Ovary (tissue), 9 donors: Measurements from ENCODE around the gene ANKRD23. TPM values are rescaled to one million over a fixed set of nuclear protein-coding genes. Genes with fewer than 3 reads are reported as not detected.

Experiments
- DNase-seq, 5 donors: peaks; one replicate each; pipeline ENCODE4 v3.0.0-alpha.2; 2019 to 2020
- H3K27ac ChIP-seq, 2 donors: fragments of 200-600 bp; one replicate each; pipeline versions ENCODE4 v1.5.1 to v1.8.0; 2019 to 2022
- H3K27me3 ChIP-seq: fragments of 200-600 bp; one replicate; pipeline ENCODE4 v1.8.0; 2022
- H3K36me3 ChIP-seq: fragments of 200-600 bp; sonication (generic); one replicate; pipeline ENCODE4 v1.5.1; 2019
- H3K4me1 ChIP-seq: one replicate; pipeline ENCODE4 v1.8.1; 2013; ENCODE audit warnings: mild to moderate bottlenecking, moderate library complexity; ENCODE audit not compliant: insufficient read depth
- H3K4me3 ChIP-seq: fragments of 200-600 bp; sonication (generic); one replicate; pipeline ENCODE4 v1.5.1; 2017
- H3K9me3 ChIP-seq, 2 donors: fragments of 200-600 bp in 1 of 2; sonication (generic) in 1 of 2; one replicate each; pipeline versions ENCODE4 v1.5.1 to v1.8.1; 2013 to 2019; ENCODE audit warnings: mild to moderate bottlenecking in 1 of 2, moderate library complexity in 1 of 2
- EP300 ChIP-seq: sonication (generic); formaldehyde crosslinking; IDR thresholded peaks from one replicate; pipeline ENCODE4 v1.6.1; 2017; ENCODE audit warnings: antibody characterized with exemption
- POLR2A ChIP-seq: fragments of 450-650 bp; IDR thresholded peaks from one replicate; pipeline ENCODE4 v1.6.1; 2017; ENCODE audit warnings: antibody characterized with exemption, mild to moderate bottlenecking, moderate library complexity
- WGBS, 3 donors: extraction: QIAGEN DNeasy Blood & Tissue Kit in 1 of 3; methylation state at CpG; one replicate each; pipeline versions ENCODE4 v1.1.5 to v1.1.7; 2013 to 2017; 5-methylcytosine and 5-hydroxymethylcytosine counted together
- intact Hi-C, 4 donors: fragments of 100-400 bp; cut with DNase I; formaldehyde crosslinking; loops; one replicate each; pipeline versions ENCODE4 v1.11.0 to v1.15.1; 2022 to 2023
- microRNA counts: library from miRNA; unstranded; fragments of <30 nt; microRNA quantifications from one replicate; lab custom pipeline; 2016
- microRNA-seq, 3 donors: library from miRNA; unstranded; fragments of <30 nt; microRNA quantifications; one replicate each; pipeline versions ENCODE4 to v1.2.0, GENCODE V29; 2019 to 2020
- polyA plus RNA-seq, 2 donors: library from polyadenylated mRNA; stranded (reverse); fragments of 200-250 nt in 1 of 2; fragments of 350-450 nt in 1 of 2; fragmentation: Illumina TruSeq in 1 of 2; extraction: RNeasy Lipid Tissue Mini Kit (QIAGEN cat#74804) in 1 of 2; gene quantifications; one replicate each; pipeline ENCODE4 v1.2.3, GENCODE V29; 2013 to 2014
- small RNA-seq: library from RNA; depleted of rRNA; stranded (forward); fragments of <200 nt; gene quantifications from one replicate; pipeline ENCODE3, GENCODE V24; 2016
- total RNA-seq, 7 donors: library from RNA; depleted of rRNA in 2 of 7; stranded (reverse); fragments of >200 nt in 2 of 7; fragmentation: NEBNext Ultra II Directional in 3 of 7; extraction: Animal tissue kit (Norgen Biotek cat#: 25700) in 3 of 7; gene quantifications; one replicate each; pipeline versions ENCODE4 v1.1.0 to v1.2.4, GENCODE V29; 2016 to 2023
- TF ChIP-seq, protein P1 (sequence below), 3 donors: fragments of 450-650 bp in 2 of 3; fragments of 200-600 bp in 1 of 3; IDR thresholded peaks; one replicate each; pipeline versions ENCODE4 v1.5.1 to v1.8.0; 2016 to 2022; ENCODE audit warnings: antibody characterized with exemption in 3 of 3, mild to moderate bottlenecking in 1 of 3
- donor health status: DM: no; HTN: no; CAD: no; lungs with moderate emphysema.
- donor health status: DM: no; HTN: no; CAD: no.
- donor health status: Bipolar disorder and iron deficiency.
- donor health status: DM: yes; HTN: yes; CAD: no.
- donor health status: DM: no; HTN: no; CAD: no.
- donor health status: DM: yes; HTN: yes; CAD: no.

ANKRD23 gene
- total and polyA plus RNA-seq, 9 donors = 1.4 to 14.1 (median 8.4) TPM

DNA sequence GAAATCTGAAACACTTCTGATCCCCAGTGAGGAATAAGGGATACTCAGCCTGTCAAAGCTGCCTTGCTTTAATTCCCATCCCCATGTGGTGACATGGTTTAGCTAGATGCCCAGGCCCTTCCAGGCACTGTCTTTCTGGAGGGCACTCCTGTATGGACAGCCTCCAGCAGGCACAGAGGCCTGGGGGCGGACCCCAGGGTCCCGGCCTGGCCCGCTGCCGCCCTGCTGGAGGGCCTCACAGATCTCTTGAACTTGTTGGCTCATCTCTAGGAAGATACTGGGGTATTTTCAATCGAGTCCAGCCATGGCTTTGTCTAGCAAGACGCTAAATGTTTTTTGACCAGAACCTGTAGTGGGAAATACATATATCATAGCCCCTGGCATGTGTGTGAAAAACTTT, 48.7 kb downstream of the ANKRD23 start:
- no peaks in the 10 kb centered on the region for H3K27me3 ChIP-seq
- H3K4me3 ChIP-seq = no peak overlapping the region
- DNase-seq = no peak
- 94 to 96% (median 96%) methylated on average over 6 of the region's 6 CpGs for WGBS, 3 donors
- no peaks in the 10 kb centered on the region for H3K9me3 ChIP-seq
- no peaks in the 10 kb centered on the region for H3K4me1 ChIP-seq
- TF ChIP-seq EP300 = no peak
- TF ChIP-seq, protein P1, sequence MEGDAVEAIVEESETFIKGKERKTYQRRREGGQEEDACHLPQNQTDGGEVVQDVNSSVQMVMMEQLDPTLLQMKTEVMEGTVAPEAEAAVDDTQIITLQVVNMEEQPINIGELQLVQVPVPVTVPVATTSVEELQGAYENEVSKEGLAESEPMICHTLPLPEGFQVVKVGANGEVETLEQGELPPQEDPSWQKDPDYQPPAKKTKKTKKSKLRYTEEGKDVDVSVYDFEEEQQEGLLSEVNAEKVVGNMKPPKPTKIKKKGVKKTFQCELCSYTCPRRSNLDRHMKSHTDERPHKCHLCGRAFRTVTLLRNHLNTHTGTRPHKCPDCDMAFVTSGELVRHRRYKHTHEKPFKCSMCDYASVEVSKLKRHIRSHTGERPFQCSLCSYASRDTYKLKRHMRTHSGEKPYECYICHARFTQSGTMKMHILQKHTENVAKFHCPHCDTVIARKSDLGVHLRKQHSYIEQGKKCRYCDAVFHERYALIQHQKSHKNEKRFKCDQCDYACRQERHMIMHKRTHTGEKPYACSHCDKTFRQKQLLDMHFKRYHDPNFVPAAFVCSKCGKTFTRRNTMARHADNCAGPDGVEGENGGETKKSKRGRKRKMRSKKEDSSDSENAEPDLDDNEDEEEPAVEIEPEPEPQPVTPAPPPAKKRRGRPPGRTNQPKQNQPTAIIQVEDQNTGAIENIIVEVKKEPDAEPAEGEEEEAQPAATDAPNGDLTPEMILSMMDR (IDR thresholded peaks at IDR 0.05) = no peak
- no peak for TF ChIP-seq POLR2A
- H3K36me3 ChIP-seq = no peaks in the 10 kb centered on the region
- intact Hi-C loops = no loop called here
- no peak overlapping the region for H3K27ac ChIP-seq

DNA sequence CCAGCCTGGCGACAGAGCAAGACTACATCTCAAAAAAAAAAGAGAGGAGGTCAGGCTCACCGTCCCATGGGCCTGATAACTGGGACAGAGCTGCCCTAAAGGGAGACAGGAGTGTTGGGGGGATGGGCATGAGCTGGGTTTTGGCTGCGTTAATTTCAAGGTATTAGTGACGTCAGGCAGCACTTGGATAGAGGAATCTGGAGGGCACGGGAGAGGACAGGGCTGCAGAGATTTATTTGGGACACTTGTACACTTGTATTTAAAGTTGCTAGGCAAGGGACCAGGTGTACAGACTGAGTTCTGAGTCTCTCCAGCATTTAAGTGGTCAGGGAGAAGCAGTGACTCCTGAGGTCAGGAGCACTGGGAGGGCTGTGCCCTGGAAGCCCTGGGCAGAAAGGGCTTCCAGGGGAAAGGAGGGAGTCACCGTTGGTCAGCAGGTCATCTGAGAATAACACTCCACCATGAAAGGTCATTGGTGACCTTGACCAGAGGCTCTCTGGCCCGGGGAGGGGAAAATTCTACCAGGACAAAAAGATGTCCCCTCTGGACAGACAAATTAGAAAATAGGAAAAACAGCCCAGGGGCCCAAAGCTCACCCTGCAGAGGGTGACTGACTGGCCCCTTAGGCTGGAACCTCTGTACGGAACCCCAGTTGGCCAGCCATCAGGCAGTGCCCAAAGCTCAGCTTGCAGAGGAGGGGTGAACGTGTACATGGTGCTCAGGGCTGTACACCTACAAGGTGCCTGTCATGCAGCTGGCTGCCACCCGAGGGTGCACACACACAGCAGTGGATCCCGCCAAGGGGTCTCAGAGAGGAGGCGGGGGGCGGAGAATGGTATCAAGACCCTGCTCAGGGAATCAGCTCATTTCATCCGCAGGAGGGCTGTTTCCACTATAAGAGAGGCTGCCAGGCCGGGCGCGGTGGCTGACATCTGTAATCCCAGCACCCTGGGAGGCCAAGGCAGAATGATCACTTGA, 50.8 kb downstream of the ANKRD23 start:
- WGBS, 3 donors = 87 to 89% (median 87%) methylated on average over 16 to 17 of the region's 17 CpGs
- no peaks in the 10 kb centered on the region for H3K4me1 ChIP-seq
- intact Hi-C loops = no loop called here
- TF ChIP-seq, protein P1 (IDR thresholded peaks at IDR 0.05) = no peak
- TF ChIP-seq POLR2A = no peak
- no peak for TF ChIP-seq EP300
- no peak overlapping the region for H3K4me3 ChIP-seq
- DNase-seq = no peak
- H3K27ac ChIP-seq = no peak overlapping the region
- no peaks in the 10 kb centered on the region for H3K27me3 ChIP-seq
- no peaks in the 10 kb centered on the region for H3K36me3 ChIP-seq
- no peaks in the 10 kb centered on the region for H3K9me3 ChIP-seq

DNA sequence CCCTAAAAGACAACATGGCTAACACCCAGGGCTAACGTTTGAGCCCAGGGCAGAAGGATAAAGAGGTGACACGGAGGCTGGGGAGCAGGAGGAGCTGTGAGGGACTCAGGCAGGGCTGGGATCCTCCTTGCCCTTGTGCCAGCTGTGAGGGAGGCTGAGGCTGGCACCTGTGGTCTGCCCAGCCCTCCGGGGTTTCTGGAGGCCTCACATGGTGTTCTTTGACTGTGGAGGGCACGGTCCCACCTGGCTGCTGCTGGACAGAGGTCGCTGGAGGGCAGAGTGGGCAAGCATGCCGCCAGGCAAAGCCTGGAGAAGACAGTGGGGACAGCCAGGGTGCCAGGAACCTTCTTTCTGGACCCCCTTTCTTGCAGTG, 54.6 kb downstream of the ANKRD23 start:
- Histone ChIP-seq H3K4me1 (peaks cover 3% of the 10 kb centered on the region), H3K27ac (no peak overlapping the region), H3K4me3 (no peak overlapping the region), H3K9me3 (no peaks in the 10 kb centered on the region), H3K27me3 (no peaks in the 10 kb centered on the region), H3K36me3 (no peaks in the 10 kb centered on the region)
- no peak for TF ChIP-seq EP300
- TF ChIP-seq, protein P1 (IDR thresholded peaks at IDR 0.05) = no peak
- intact Hi-C loops = no loop called here
- WGBS, 3 donors = 85 to 86% (median 86%) methylated on average over 6 of the region's 6 CpGs
- DNase-seq = no peak

DNA sequence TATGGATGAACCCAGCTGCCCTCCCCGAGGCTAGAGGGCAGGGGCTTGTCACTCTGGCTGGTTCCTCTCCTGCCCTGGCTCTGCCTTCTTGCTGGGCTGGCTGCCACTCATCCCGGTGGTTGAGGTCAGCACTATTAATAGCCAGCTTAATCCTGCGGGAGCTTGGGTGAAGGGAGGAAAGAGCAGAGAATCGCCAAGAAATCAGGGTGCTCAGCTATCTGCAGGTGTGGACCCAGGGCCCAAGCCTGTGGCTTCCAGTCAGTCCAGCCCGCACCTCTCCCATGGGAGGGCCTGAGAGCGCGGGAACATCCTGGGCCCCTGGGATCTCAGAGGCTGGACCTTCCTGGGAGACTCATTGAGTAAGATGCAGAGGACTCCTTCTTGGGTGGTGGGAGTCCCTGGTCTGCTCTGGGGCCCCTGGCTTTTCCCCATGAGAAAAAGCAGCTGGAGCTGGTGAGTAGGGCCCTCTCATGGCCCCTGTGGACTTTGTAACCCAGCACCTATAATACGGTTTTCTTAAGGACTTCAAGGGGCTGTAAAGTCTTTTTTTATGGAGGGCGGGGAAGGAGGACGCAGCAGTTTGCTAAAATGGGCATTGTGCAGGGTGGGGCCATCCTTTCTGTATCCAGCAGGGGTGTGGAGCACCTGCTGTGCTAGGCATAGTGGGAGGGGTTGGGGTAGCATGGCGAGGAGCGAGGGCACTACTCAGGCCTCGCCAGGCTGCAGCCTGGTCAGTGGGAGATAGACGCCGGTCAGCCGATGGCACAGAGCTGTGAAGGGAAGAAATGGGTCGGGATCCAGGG, 55.2 kb downstream of the ANKRD23 start:
- whole genome bisulfite sequencing, 3 donors = 73 to 77% (median 75%) methylated on average over 17 of the region's 17 CpGs
- DNase-seq = no peak
- intact Hi-C loops = no loop called here
- TF ChIP-seq POLR2A = no peak
- TF ChIP-seq EP300 = no peak
- TF ChIP-seq, protein P1 (IDR thresholded peaks at IDR 0.05) = no peak
- Histone ChIP-seq H3K27me3 (no peaks in the 10 kb centered on the region), H3K36me3 (no peaks in the 10 kb centered on the region), H3K4me1 (peaks cover 3% of the 10 kb centered on the region), H3K9me3 (no peaks in the 10 kb centered on the region), H3K27ac (no peak overlapping the region), H3K4me3 (no peak overlapping the region)

MicroRNA genes within 50 kb of the gene (microRNA counts, 767-probe panel; counts per million panel counts)
- 530 counts per million, percentile 78 among the panel's probes with 10 or more counts for microRNA hsa-miR-3127-5p (lab: Ali Mortazavi, UCI)

Small RNA genes lying within 50 kb of the gene (microRNA-seq; reads per million reads assigned to microRNA genes)
- gene MIR3127 = 0.18 to 0.79 (median 0.38) reads per million in 3 donors

Small RNA genes lying within 50 kb of the gene (small RNA-seq; reads per million reads assigned to genes)
- 1.00 reads per million, percentile 57 among the genes with 10 or more reads in this experiment for gene MIR3127

Other genes with a start within 250 kb of the ANKRD23 start
- 10 to 100 TPM; 34.5 to 55.7 (median 48.4) TPM for gene KANSL3, start 205.7 kb downstream of the ANKRD23 start, total RNA-seq
- 10 to 100 TPM; 28.0 to 39.5 TPM for gene KANSL3, start 205.7 kb downstream of the ANKRD23 start, polyA plus RNA-seq
- gene FER1L5, start 201.3 kb downstream of the ANKRD23 start, total RNA-seq = under 1 TPM; 0.12 to 0.80 (median 0.34) TPM
- gene FER1L5, start 201.3 kb downstream of the ANKRD23 start, polyA plus RNA-seq = under 1 TPM; 0.08 to 0.23 TPM
- gene LMAN2L, start 104.0 kb downstream of the ANKRD23 start, total RNA-seq = 10 to 100 TPM; 14.8 to 29.4 (median 22.5) TPM
- gene LMAN2L, start 104.0 kb downstream of the ANKRD23 start, polyA plus RNA-seq = 10 to 100 TPM; 23.1 to 41.6 TPM
- gene CNNM4, start 83.1 kb downstream of the ANKRD23 start, total RNA-seq = 1 to 10 TPM; 3.9 to 8.3 (median 7.0) TPM
- 1 to 10 TPM; 2.7 to 7.1 TPM for gene CNNM4, start 83.1 kb downstream of the ANKRD23 start, polyA plus RNA-seq
- gene CNNM3, start 27.8 kb downstream of the ANKRD23 start, total RNA-seq = 10 to 100 TPM; 13.0 to 23.1 (median 18.6) TPM
- gene CNNM3, start 27.8 kb downstream of the ANKRD23 start, polyA plus RNA-seq = 10 to 100 TPM; 13.1 to 14.0 TPM
- gene ANKRD39, start 14.0 kb upstream of the ANKRD23 start, total RNA-seq = 10 to 100 TPM; 10.3 to 14.7 (median 12.7) TPM
- gene ANKRD39, start 14.0 kb upstream of the ANKRD23 start, polyA plus RNA-seq = 10 to 100 TPM in 1 of 2 donors, 1 to 10 TPM in 1; 2.6 to 14.1 TPM
- gene SEMA4C, start 26.1 kb upstream of the ANKRD23 start, total RNA-seq = 10 to 100 TPM; 29.4 to 59.2 (median 47.2) TPM
- 10 to 100 TPM; 17.3 to 46.9 TPM for gene SEMA4C, start 26.1 kb upstream of the ANKRD23 start, polyA plus RNA-seq
- gene FAM178B, start 142.6 kb upstream of the ANKRD23 start, total RNA-seq = 1 to 10 TPM in 3 of 7 donors, under 1 TPM in 2, not detected in 2; 0.40 to 6.5 (median 1.3) TPM
- gene FAM178B, start 142.6 kb upstream of the ANKRD23 start, polyA plus RNA-seq = under 1 TPM in 1 of 2 donors, not detected in 1; 0.28 TPM